ENCODE measurements around the gene SPDYE8. TPM values are rescaled to one million over a fixed set of nuclear protein-coding genes. Genes with fewer than 3 reads are reported as not detected.

Gene SPDYE8
- total RNA-seq = not detected in 2 replicates

DNA sequence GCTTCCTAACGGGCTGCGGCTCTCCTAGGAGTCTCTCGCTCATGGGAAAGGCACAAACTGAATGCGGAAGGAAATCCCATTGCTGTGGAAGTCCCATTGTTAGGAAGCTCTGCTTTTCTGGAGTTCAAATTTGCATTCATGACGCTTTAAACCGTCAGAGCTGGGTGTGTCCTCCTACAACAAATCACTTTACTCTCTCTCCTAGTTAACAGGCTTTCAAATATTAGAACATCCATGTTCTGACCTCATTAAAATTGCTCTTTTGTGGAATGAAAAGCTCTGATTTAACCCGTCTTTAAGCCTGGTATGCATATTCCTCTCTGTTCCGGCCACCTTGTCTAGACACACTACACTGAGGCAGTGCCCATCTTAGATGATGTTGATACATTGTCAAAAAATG is at the start of gene SPDYE8:
SPDYE8 (minus strand) TSS at position 101 of the 400 bp plus-strand sequence. CDS start 1,800 bp downstream, outside the sequence.

DNA sequence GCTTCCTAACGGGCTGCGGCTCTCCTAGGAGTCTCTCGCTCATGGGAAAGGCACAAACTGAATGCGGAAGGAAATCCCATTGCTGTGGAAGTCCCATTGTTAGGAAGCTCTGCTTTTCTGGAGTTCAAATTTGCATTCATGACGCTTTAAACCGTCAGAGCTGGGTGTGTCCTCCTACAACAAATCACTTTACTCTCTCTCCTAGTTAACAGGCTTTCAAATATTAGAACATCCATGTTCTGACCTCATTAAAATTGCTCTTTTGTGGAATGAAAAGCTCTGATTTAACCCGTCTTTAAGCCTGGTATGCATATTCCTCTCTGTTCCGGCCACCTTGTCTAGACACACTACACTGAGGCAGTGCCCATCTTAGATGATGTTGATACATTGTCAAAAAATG is 28.2 kb upstream of the SPDYE8 start, which contains the start of gene SPDYE11:
SPDYE11 (minus strand) TSS at position 101 of the 400 bp plus-strand sequence. CDS start 1,800 bp downstream, outside the sequence.

Other genes with a start within 250 kb of the SPDYE8 start
- gene TYW1B, start 201.6 kb downstream of the SPDYE8 start, total RNA-seq = 3.8 and 3.9 TPM in 2 replicates
- gene POM121, start 104.7 kb downstream of the SPDYE8 start, total RNA-seq = 7.4 and 11.0 TPM in 2 replicates
- gene TRIM74, start 60.3 kb downstream of the SPDYE8 start, total RNA-seq = not detected in 2 replicates
- gene SPDYE11, start 28.1 kb upstream of the SPDYE8 start, total RNA-seq = not detected in 2 replicates
- not detected in 2 replicates for gene SPDYE9, start 56.3 kb upstream of the SPDYE8 start, total RNA-seq